A673 (cell line): ENCODE data around the gene HPS4.

Experiments
- EZH2 ChIP-seq: fragments of 200-600 bp; sonication (generic); IDR thresholded peaks from 2 replicates; pipeline ENCODE4 v1.6.1; 2017; ENCODE audit warnings: borderline replicate concordance, low read depth, mild to moderate bottlenecking, mixed read lengths, antibody characterized with exemption, low read length; ENCODE audit not compliant: poor library complexity, severe bottlenecking
- TF ChIP-seq, protein P1 (sequence below): fragments of 300-800, 200-600 bp; sonication (generic); conservative IDR thresholded peaks from 2 replicates; pipeline ENCODE4 v1.5.1; 2017; ENCODE audit warnings: low read depth, mild to moderate bottlenecking, antibody characterized with exemption, low read length, moderate library complexity, mixed read lengths

DNA sequence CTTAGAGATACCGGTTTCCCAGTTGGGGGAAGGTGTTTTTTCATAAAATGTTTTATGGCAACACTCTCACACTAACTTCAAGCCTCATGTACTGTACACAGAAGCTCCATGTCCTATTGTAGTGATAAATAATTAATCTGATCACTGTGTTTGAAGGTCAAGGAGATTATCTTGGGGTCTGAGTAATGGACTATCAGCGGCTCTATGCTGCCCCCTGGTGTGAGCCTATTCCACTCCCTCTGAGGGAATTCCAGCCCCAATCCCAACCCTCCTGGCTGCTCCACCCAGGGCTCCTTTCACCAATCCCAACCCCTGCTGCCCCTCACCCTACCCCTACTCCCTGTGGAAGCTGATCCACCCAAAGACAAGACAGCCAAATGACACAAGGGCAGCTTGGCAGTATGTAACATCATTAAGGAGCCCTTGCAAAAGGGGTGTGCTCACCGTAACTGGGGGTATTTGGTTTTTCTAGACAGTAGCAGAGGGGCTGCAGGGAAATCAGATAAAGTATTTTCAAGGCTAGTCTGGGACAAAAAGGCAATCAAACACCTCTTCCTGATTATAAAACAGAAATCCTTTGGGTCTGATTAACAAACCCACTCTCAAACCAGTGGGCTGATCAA is 22.3 kb downstream of the HPS4 start:
- TF ChIP-seq, protein P1, sequence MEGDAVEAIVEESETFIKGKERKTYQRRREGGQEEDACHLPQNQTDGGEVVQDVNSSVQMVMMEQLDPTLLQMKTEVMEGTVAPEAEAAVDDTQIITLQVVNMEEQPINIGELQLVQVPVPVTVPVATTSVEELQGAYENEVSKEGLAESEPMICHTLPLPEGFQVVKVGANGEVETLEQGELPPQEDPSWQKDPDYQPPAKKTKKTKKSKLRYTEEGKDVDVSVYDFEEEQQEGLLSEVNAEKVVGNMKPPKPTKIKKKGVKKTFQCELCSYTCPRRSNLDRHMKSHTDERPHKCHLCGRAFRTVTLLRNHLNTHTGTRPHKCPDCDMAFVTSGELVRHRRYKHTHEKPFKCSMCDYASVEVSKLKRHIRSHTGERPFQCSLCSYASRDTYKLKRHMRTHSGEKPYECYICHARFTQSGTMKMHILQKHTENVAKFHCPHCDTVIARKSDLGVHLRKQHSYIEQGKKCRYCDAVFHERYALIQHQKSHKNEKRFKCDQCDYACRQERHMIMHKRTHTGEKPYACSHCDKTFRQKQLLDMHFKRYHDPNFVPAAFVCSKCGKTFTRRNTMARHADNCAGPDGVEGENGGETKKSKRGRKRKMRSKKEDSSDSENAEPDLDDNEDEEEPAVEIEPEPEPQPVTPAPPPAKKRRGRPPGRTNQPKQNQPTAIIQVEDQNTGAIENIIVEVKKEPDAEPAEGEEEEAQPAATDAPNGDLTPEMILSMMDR, result peak; percentile 86
- no peak for TF ChIP-seq EZH2
